SU-DHL-6 (cell line): ENCODE data around the gene SUDS3.

Experiments
- H2AFZ ChIP-seq: fragments of 200-600 bp; sonication (generic); 2 replicates; pipeline ENCODE4 v1.6.1; 2014; ENCODE audit warnings: low read depth, mild to moderate bottlenecking, moderate library complexity, mixed read lengths, antibody characterized with exemption, low read length; ENCODE audit not compliant: severe bottlenecking
- H3F3A ChIP-seq: fragments of 200-600 bp; shearing (Covaris generic); 2 replicates; pipeline ENCODE4 v1.6.0; 2016; ENCODE audit warnings: antibody characterized with exemption, mild to moderate bottlenecking; ENCODE audit not compliant: insufficient read depth
- H3K27ac ChIP-seq: fragments of 200-600 bp; sonication (generic); 2 replicates; pipeline ENCODE4 v1.5.1; 2016; ENCODE audit warnings: low read depth, mild to moderate bottlenecking, low read length, moderate library complexity, mixed read lengths
- H3K27me3 ChIP-seq: fragments of 200-600 bp; sonication (generic), shearing (Covaris generic); 2 replicates; pipeline ENCODE4 v1.6.0; 2014; ENCODE audit warnings: mild to moderate bottlenecking, low read length
- H3K36me3 ChIP-seq: fragments of 200-600 bp; sonication (generic); 2 replicates; pipeline ENCODE4 v1.6.1; 2014; ENCODE audit warnings: mild to moderate bottlenecking, low read length, mixed read lengths
- H3K4me2 ChIP-seq: fragments of 300-600, 200-600 bp; shearing (Covaris generic), sonication (generic); 2 replicates; pipeline ENCODE4 v1.6.0; 2014; ENCODE audit warnings: low read length, low read depth, mild to moderate bottlenecking; ENCODE audit not compliant: poor library complexity, severe bottlenecking
- H3K4me3 ChIP-seq: fragments of 200-600 bp; sonication (generic); 2 replicates; pipeline ENCODE4 v1.5.1; 2014; ENCODE audit warnings: antibody characterized with exemption, low read length, mild to moderate bottlenecking, mixed read lengths; ENCODE audit not compliant: insufficient read depth, poor library complexity, severe bottlenecking
- H3K79me2 ChIP-seq: fragments of 200-600 bp; sonication (generic); 2 replicates; pipeline ENCODE4 v1.6.1; 2014; ENCODE audit warnings: mild to moderate bottlenecking, low read length, moderate library complexity; ENCODE audit not compliant: insufficient read depth
- H3K9ac ChIP-seq: fragments of 200-600 bp; sonication (generic); 2 replicates; pipeline ENCODE4 v1.7.0; 2014; ENCODE audit warnings: mild to moderate bottlenecking, low read length
- H3K9me2 ChIP-seq: fragments of 200-600 bp; sonication (generic); replicated peaks from 2 replicates; pipeline ENCODE4 v1.6.1; 2014; ENCODE audit warnings: low read length; ENCODE audit not compliant: insufficient read depth
- H3K9me3 ChIP-seq: fragments of 200-600 bp; sonication (generic); 2 replicates; pipeline ENCODE4 v1.6.1; 2014; ENCODE audit warnings: low read length, mixed read lengths; ENCODE audit not compliant: insufficient read depth
- H4K20me1 ChIP-seq: fragments of 200-600 bp; sonication (generic); 2 replicates; pipeline ENCODE4 v1.6.1; 2014; ENCODE audit warnings: low read depth, mild to moderate bottlenecking, antibody characterized with exemption, low read length, moderate library complexity, mixed read lengths
- CTCF ChIP-seq: fragments of 200-600 bp; sonication (generic); IDR thresholded peaks from one replicate; pipeline ENCODE4 v1.5.1; 2017; ENCODE audit warnings: antibody characterized with exemption, mild to moderate bottlenecking, low read length, moderate library complexity; ENCODE audit not compliant: insufficient read depth, poor library complexity, severe bottlenecking
- EZH2phosphoT487 ChIP-seq: fragments of 200-600 bp; sonication (generic), shearing (Covaris generic); conservative IDR thresholded peaks from 2 replicates; pipeline ENCODE4 v1.6.1; 2018; ENCODE audit warnings: mild to moderate bottlenecking, antibody characterized with exemption, low read length, moderate library complexity, mixed read lengths

SUDS3 gene

DNA sequence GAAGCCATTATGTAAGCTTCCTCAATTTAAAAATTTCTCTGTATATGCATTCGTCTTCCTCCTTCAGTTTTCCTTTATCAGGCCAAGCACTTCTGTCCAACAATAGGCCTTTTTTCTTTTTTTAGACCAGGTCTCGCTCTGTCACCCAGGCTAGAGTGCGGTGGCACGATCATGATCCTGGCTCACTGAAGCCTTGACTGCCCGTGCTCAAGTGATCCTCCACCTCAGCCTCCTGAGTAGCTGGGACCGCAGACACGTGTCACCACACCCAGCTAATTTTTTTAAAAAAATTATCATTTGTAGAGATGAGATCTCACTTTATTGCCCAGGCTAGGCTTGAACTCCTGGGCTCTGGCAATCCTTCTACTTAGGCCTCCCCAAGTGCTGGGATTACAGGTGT is 29.5 kb upstream of the SUDS3 start:
- H3K79me2 ChIP-seq: peaks cover 96% of the 10 kb centered on the region
- no peaks in the 10 kb centered on the region for H3K36me3 ChIP-seq
- no peak overlapping the region for H3K4me3 ChIP-seq
- no peak overlapping the region for H2AFZ ChIP-seq
- 0 out of 2 replicates have a peak, but pooled peaks cover 9% of the 10 kb centered on the region for H4K20me1 ChIP-seq
- peaks cover 4% of the 10 kb centered on the region; the same call in 1 of the 2 replicates for H3F3A ChIP-seq
- no peak overlapping the region for H3K9ac ChIP-seq
- H3K27me3 ChIP-seq: no peaks in the 10 kb centered on the region
- no peak for TF ChIP-seq EZH2phosphoT487
- no peak for TF ChIP-seq CTCF
- H3K9me2 ChIP-seq: no peaks in the 10 kb centered on the region
- H3K9me3 ChIP-seq: no peaks in the 10 kb centered on the region
- no peak overlapping the region for H3K27ac ChIP-seq
- H3K4me2 ChIP-seq: no peak overlapping the region

DNA sequence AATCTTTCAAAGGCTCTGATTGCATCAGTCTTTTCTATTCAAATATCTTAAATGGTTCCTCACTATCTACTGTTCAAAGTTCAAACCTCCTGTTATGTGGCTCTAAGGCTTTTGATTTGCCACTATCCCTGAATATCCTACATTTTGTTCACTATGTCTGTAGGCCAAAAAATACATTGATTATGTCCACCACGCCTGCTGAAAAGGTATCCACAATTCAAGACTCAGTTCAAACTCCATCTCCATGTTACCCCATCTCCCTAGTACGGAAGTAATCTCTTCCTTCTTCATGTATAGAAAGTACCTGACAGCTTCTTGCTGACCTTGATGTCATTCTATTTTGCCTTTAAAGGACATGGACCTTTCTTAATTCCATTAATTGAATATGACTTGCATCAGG is 28.4 kb upstream of the SUDS3 start:
- H3K79me2 ChIP-seq: peaks cover 96% of the 10 kb centered on the region
- TF ChIP-seq CTCF (no peak), EZH2phosphoT487 (no peak)

DNA sequence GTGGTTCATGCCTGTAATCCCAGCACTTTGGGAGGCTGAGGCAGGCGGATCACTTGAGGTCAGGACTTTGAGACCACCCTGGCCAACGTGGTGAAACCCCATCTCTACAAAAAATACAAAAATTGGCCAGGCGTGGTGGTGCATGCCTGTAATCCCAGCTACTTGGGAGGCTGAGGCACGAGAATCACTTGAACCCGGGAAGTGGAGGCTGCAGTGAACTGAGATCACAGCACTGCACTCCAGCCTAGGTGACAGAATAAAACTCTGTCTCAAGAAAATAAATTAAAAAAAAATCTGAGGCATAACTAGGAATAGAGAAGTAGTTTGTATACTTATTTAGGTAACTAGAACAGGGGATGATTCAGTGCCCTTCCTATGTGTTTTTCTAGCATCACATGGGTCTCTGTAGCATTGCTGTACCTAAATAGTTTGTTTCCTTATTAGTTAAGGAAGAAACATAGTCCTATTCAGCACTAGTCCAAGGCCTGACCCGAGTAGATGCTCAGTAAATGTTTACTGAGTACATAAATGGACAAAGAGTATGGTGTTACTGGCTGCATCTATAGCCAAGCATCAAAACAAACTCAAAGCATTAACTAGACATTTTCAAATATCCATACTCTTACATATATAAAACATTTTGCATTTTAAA is 25.3 kb upstream of the SUDS3 start:
- H3K4me3 ChIP-seq: no peak overlapping the region
- no peak overlapping the region for H2AFZ ChIP-seq
- TF ChIP-seq EZH2phosphoT487: no peak
- no peak for TF ChIP-seq CTCF
- no peak overlapping the region for H3K9ac ChIP-seq
- H4K20me1 ChIP-seq: 0 out of 2 replicates have a peak, but pooled peaks cover 9% of the 10 kb centered on the region
- H3K4me2 ChIP-seq: no peak overlapping the region
- H3K36me3 ChIP-seq: peaks cover 16% of the 10 kb centered on the region
- no peaks in the 10 kb centered on the region; the same call in 1 of the 2 replicates for H3K9me3 ChIP-seq
- no peaks in the 10 kb centered on the region for H3K27me3 ChIP-seq
- H3F3A ChIP-seq: peaks cover 14% of the 10 kb centered on the region
- peaks cover 96% of the 10 kb centered on the region for H3K79me2 ChIP-seq
- H3K27ac ChIP-seq: no peak overlapping the region
- H3K9me2 ChIP-seq: no peaks in the 10 kb centered on the region

More for the DNA sequence above, 28.4 kb upstream of the SUDS3 start:
- peaks cover 4% of the 10 kb centered on the region; the same call in 1 of the 2 replicates for H3F3A ChIP-seq
- H3K36me3 ChIP-seq: 0 out of 2 replicates have a peak, but pooled peaks cover 1% of the 10 kb centered on the region
- H4K20me1 ChIP-seq: 0 out of 2 replicates have a peak, but pooled peaks cover 9% of the 10 kb centered on the region
- no peak overlapping the region for H3K27ac ChIP-seq
- H3K4me3 ChIP-seq: no peak overlapping the region
- H3K9ac ChIP-seq: no peak overlapping the region
- H2AFZ ChIP-seq: no peak overlapping the region
- H3K27me3 ChIP-seq: no peaks in the 10 kb centered on the region
- no peaks in the 10 kb centered on the region for H3K9me3 ChIP-seq
- no peak overlapping the region for H3K4me2 ChIP-seq
- H3K9me2 ChIP-seq: no peaks in the 10 kb centered on the region
